Thyroid gland (tissue), 4 donors: ENCODE measurements around the gene PROC. TPM values are rescaled to one million over a fixed set of nuclear protein-coding genes. Genes with fewer than 3 reads are reported as not detected.
A peak's percentile ranks its signal among the peaks of the same experiment; 100 is the strongest.
"Not testable (repeated sequence)": the region's sequence is repeated elsewhere in the genome, so short reads cannot be mapped to it uniquely, and the experiment has no call there.

Experiments
- DNase-seq, 2 donors: peaks; one replicate each; pipeline ENCODE4 v3.0.0-alpha.2; 2019
- H3K27ac ChIP-seq, 3 donors: fragments of 200-600 bp; sonication (generic); 1 replicate in 2 of 3; 2 replicates in 1 of 3; pipeline ENCODE4 v1.5.1; 2016 to 2019; ENCODE audit warnings: mild to moderate bottlenecking in 1 of 3, moderate library complexity in 1 of 3
- H3K27me3 ChIP-seq: fragments of 200-600 bp; sonication (generic); one replicate; pipeline ENCODE4 v1.5.1; 2019
- H3K36me3 ChIP-seq, 2 donors: fragments of 200-600 bp; sonication (generic); one replicate each; pipeline ENCODE4 v1.5.1; 2016 to 2019
- H3K4me1 ChIP-seq, 2 donors: fragments of 200-600 bp; sonication (generic); one replicate each; pipeline ENCODE4 v1.5.1; 2017 to 2019
- H3K4me3 ChIP-seq, 3 donors: fragments of 200-600 bp; sonication (generic); replicated peaks in 1 of 3; 1 replicate in 2 of 3; 2 replicates in 1 of 3; pipeline ENCODE4 v1.5.1; 2016; ENCODE audit warnings: mild to moderate bottlenecking in 1 of 3
- H3K9me3 ChIP-seq: fragments of 200-600 bp; sonication (generic); one replicate; pipeline ENCODE4 v1.5.1; 2017
- POLR2A ChIP-seq, 2 donors: fragments of 450-650 bp; IDR thresholded peaks; one replicate each; pipeline ENCODE4 v1.6.1; 2017; ENCODE audit warnings: antibody characterized with exemption in 2 of 2, mild to moderate bottlenecking in 2 of 2, moderate library complexity in 1 of 2
- WGBS, 2 donors: methylation state at CpG; one replicate each; pipeline ENCODE4 v1.1.5; 2017; 5-methylcytosine and 5-hydroxymethylcytosine counted together
- intact Hi-C: fragments of 100-400 bp; cut with DNase I; formaldehyde crosslinking; loops from one replicate; pipeline ENCODE4 v1.15.1; 2023
- total RNA-seq, 4 donors: library from RNA; depleted of rRNA; stranded (reverse); fragments of >200 nt; gene quantifications; one replicate each; pipeline ENCODE4 v1.2.3, GENCODE V29; 2016
- TF ChIP-seq, protein P1 (sequence below), 6 experiments: fragments of 200-600 bp in 3 of 6; fragments of 450-650 bp in 3 of 6; sonication (generic) in 3 of 6; IDR thresholded peaks; one replicate each; pipeline ENCODE4 v1.5.1; 2016 to 2019; ENCODE audit warnings: antibody characterized with exemption in 6 of 6, mild to moderate bottlenecking in 2 of 6, inconsistent platforms in 1 of 6, moderate library complexity in 1 of 6

PROC gene
- total RNA-seq, 4 donors from 2014 or later = not detected

DNA sequence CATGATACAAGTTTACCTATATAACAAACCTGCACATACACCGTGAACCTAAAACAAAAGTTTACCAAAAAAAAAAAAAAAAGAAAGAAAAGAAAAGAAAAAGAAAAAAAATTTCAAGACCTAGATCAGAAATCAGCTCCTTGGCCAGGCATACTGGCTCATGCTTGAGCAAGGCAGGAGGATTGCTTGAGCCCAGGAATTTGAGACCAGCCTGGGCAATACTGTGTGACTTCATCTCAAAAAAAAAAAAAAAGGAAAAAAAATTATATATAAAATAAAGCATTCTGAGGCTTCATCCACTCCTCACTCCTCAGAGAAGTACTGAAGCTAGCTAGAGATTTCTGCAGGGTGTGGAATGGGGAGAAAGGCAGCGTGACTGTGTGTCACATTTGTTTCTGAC lies 11.8 kb upstream of the PROC start:
- TF ChIP-seq, protein P1, sequence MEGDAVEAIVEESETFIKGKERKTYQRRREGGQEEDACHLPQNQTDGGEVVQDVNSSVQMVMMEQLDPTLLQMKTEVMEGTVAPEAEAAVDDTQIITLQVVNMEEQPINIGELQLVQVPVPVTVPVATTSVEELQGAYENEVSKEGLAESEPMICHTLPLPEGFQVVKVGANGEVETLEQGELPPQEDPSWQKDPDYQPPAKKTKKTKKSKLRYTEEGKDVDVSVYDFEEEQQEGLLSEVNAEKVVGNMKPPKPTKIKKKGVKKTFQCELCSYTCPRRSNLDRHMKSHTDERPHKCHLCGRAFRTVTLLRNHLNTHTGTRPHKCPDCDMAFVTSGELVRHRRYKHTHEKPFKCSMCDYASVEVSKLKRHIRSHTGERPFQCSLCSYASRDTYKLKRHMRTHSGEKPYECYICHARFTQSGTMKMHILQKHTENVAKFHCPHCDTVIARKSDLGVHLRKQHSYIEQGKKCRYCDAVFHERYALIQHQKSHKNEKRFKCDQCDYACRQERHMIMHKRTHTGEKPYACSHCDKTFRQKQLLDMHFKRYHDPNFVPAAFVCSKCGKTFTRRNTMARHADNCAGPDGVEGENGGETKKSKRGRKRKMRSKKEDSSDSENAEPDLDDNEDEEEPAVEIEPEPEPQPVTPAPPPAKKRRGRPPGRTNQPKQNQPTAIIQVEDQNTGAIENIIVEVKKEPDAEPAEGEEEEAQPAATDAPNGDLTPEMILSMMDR (IDR thresholded peaks at IDR 0.05) = no peak
- TF ChIP-seq POLR2A (IDR thresholded peaks at IDR 0.05) = no peak
- no peaks in the 10 kb centered on the region for H3K9me3 ChIP-seq
- H3K4me3 ChIP-seq = no peak overlapping the region
- no peaks in the 10 kb centered on the region for H3K36me3 ChIP-seq
- intact Hi-C loops = loop anchor here (5.0 kb wide), 1 partner anchor 116 kb away; no protein-coding TSS in a partner anchor
- no peak for DNase-seq
- H3K27ac ChIP-seq = peak overlapping the region in 1 of 3 donors; percentile 93
- H3K27me3 ChIP-seq = no peaks in the 10 kb centered on the region
- H3K4me1 ChIP-seq = peaks cover 16 to 32% of the 10 kb centered on the region in 2 donors
- WGBS, 2 donors = 97 to 100% methylated on average over 2 of the region's 2 CpGs

GRCh38 chr2:127407091-127407490 lies 11.1 kb upstream of the PROC start:
- Histone ChIP-seq H3K36me3 (no peaks in the 10 kb centered on the region), H3K4me3 (no peak overlapping the region), H3K27ac (peak overlapping the region; percentile 81 to 97 (median 93)), H3K9me3 (no peaks in the 10 kb centered on the region), H3K4me1 (peaks cover 20 to 38% of the 10 kb centered on the region in 2 donors), H3K27me3 (no peaks in the 10 kb centered on the region)
- TF ChIP-seq, protein P1 (IDR thresholded peaks at IDR 0.05) = no peak
- no peak for TF ChIP-seq POLR2A (IDR thresholded peaks at IDR 0.05)
- 90 to 94% methylated on average over 9 of the region's 9 CpGs for WGBS, 2 donors
- DNase-seq = no peak
- intact Hi-C loops = loop anchor here (5.0 kb wide), 1 partner anchor 115 kb away; no protein-coding TSS in a partner anchor

- Histone ChIP-seq H3K4me1 (peaks cover 20 to 41% of the 10 kb centered on the region in 2 donors), H3K9me3 (no peaks in the 10 kb centered on the region), H3K4me3 (peak overlapping the region in 1 of 3 donors; percentile 39), H3K27ac (peak overlapping the region; percentile 81 to 97 (median 93)), H3K27me3 (no peaks in the 10 kb centered on the region), H3K36me3 (no peaks in the 10 kb centered on the region)
- 5 to 7% methylated on average over 5 to 6 of the region's 6 CpGs for WGBS, 2 donors
- TF ChIP-seq, protein P1 (IDR thresholded peaks at IDR 0.05) = no peak
- no peak for TF ChIP-seq POLR2A (IDR thresholded peaks at IDR 0.05)
- no peak for DNase-seq
- intact Hi-C loops = loop anchor here (5.0 kb wide), 1 partner anchor 115 kb away; no protein-coding TSS in a partner anchor
Observed at GRCh38 chr2:127407661-127408003, 10.6 kb upstream of the PROC start.

DNA sequence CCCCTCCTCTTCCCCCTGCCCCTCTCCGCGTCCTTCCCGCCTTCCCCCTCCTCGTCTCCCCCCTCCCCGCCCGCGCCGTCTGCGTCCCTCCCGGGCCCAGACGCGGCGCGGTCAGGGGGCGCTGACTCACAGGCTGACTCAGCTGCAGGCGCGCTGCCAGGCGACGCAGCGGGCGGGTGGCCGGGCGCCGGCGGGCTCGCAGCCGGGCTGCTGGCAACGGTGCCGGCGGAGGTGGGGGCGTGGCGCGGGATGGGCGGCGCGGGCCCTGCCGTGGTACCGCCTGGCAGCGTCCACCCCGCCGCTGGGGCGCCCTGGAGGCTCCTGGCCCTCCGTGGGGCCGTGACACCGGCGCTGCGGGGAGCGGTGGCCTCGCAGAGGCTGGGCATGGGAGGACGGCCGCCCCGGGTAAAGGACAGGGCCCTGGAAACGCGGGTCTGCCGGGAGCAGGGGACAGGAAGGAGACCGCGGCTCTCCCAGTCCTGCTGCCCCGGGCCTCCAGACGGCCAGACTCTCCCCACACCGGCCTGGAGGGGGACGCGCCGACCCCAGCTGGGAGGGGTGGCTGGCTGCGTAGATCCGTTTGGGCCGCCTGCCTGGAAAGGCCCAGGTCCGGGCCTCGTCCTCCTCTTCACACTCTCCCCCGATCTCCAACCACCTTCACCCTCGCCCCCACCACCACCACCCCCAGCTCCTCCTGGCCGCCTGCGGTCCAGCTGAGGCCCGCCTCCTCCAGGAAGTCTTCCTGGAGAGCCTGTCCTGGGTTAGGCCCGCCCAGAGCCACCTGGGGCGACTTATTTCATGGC lies 10.0 kb upstream of the PROC start:
- Histone ChIP-seq H3K36me3 (no peaks in the 10 kb centered on the region), H3K9me3 (no peaks in the 10 kb centered on the region), H3K4me1 (peaks cover 20 to 41% of the 10 kb centered on the region in 2 donors), H3K27me3 (no peaks in the 10 kb centered on the region), H3K4me3 (peak overlapping the region in 2 of 3 donors; percentile 7 to 39), H3K27ac (peak overlapping the region; percentile 88 to 97 (median 93))
- WGBS, 2 donors = 20 to 21% methylated on average over 13 to 20 of the region's 75 CpGs
- TF ChIP-seq POLR2A (IDR thresholded peaks at IDR 0.05) = peak; percentile 7 to 80
- TF ChIP-seq, protein P1 (IDR thresholded peaks at IDR 0.05) = peak in 2 of 6 experiments; percentile 25 to 32
- intact Hi-C loops = loop anchor here (5.0 kb wide), 1 partner anchor 114 kb away; no protein-coding TSS in a partner anchor
- peak; percentile 94 to 95 for DNase-seq

DNA sequence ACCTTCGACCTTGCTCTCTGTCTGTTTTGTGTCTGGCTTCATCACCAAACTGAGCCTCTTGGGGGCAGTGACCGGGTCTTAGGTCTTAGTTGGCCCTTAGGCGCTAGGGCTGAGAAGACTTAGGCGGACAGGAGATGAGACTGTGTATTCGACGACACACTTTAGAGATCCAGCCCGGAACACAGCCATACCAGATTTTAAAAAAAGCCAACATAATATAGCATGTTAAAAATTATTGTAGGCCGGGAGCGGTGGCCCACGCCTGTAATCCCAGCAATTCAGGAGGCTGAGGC lies 9.5 kb upstream of the PROC start:
- Histone ChIP-seq H3K27ac (peak overlapping the region; percentile 75 to 97 (median 88)), H3K27me3 (no peaks in the 10 kb centered on the region), H3K9me3 (no peaks in the 10 kb centered on the region), H3K4me3 (peak overlapping the region in 1 of 3 donors; percentile 39), H3K4me1 (peaks cover 20 to 44% of the 10 kb centered on the region in 2 donors), H3K36me3 (no peaks in the 10 kb centered on the region)
- intact Hi-C loops = loop anchor here (5.0 kb wide), 1 partner anchor 114 kb away; no protein-coding TSS in a partner anchor
- no peak for TF ChIP-seq POLR2A (IDR thresholded peaks at IDR 0.05)
- TF ChIP-seq, protein P1 (IDR thresholded peaks at IDR 0.05) = no peak
- 85 to 88% methylated on average over 10 of the region's 10 CpGs for WGBS, 2 donors
- no peak for DNase-seq

DNA sequence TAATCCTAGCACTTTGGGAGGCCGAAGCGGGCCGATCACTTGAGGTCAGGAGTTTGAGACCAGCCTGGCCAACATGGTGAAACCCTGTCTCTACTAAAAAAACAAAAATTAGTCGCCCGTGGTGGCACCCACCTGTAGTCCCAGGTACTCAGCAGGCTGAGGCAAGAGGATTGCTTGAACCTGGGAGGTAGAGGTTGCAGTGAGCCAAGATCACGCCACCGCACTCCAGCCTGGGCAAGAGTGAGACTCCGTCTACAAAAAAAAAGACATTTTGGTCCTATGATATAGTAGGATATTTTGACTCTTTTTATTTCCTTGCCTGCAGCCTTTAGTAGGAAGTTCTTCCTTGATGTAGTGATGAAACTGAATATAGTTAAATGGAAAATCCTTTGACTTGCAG lies 8.5 kb upstream of the PROC start:
- Histone ChIP-seq H3K27ac (peak overlapping the region in 2 of 3 donors; percentile 24 to 69), H3K4me1 (peaks cover 22 to 48% of the 10 kb centered on the region in 2 donors)
- DNase-seq, H3K27me3 ChIP-seq, H3K4me3 ChIP-seq, H3K9me3 ChIP-seq, H3K36me3 ChIP-seq: not testable (repeated sequence)
- 89 to 90% methylated on average over 8 of the region's 8 CpGs for WGBS, 2 donors
- intact Hi-C loops = loop anchor here (5.0 kb wide), 1 partner anchor 113 kb away; no protein-coding TSS in a partner anchor
